Activated T-cell treated with anti-CD3 and anti-CD28 coated beads, Interleukin-2, amount 50 U/mL, for 1 hour (primary cell): ENCODE measurements around the gene PPP1R3G.
"Not testable (repeated sequence)": the region's sequence is repeated elsewhere in the genome, so short reads cannot be mapped to it uniquely, and the experiment has no call there.

Experiments
- DNase-seq: peaks from one replicate; pipeline ENCODE4 v3.0.0-alpha.2; 2020

Gene PPP1R3G

GRCh38 chr6:5096482-5096881, 11.3 kb downstream of the PPP1R3G start:
- DNase-seq, result no peak

GRCh38 chr6:5098501-5099270, 13.5 kb downstream of the PPP1R3G start:
- DNase-seq, result no peak

- DNase-seq, result no peak
These were observed 14.4 kb downstream of the PPP1R3G start for GRCh38 chr6:5099537-5099936.

GRCh38 chr6:5100806-5101205, 15.7 kb downstream of the PPP1R3G start:
- DNase-seq, result no peak

- no peak for DNase-seq
These were observed 17.3 kb downstream of the PPP1R3G start for GRCh38 chr6:5102267-5102970.

GRCh38 chr6:5103250-5103649, 18.1 kb downstream of the PPP1R3G start:
- DNase-seq, result no peak

GRCh38 chr6:5104667-5105066, 19.5 kb downstream of the PPP1R3G start:
- DNase-seq, result no peak

- DNase-seq, result no peak
These were observed 20.0 kb downstream of the PPP1R3G start for GRCh38 chr6:5105146-5105545.

GRCh38 chr6:5107341-5107740, 22.2 kb downstream of the PPP1R3G start:
- no peak for DNase-seq

- no peak for DNase-seq
These were observed 22.9 kb downstream of the PPP1R3G start for GRCh38 chr6:5108068-5108467.

- no peak for DNase-seq
These were observed 23.5 kb downstream of the PPP1R3G start for GRCh38 chr6:5108536-5109150.

- no peak for DNase-seq
These were observed 24.3 kb downstream of the PPP1R3G start for GRCh38 chr6:5109436-5109835.

- DNase-seq, result no peak
These were observed 25.1 kb downstream of the PPP1R3G start for GRCh38 chr6:5110246-5110645.

GRCh38 chr6:5111626-5112025, 26.5 kb downstream of the PPP1R3G start:
- no peak for DNase-seq

- DNase-seq, result no peak
These were observed 27.1 kb downstream of the PPP1R3G start for GRCh38 chr6:5112066-5112799.

- no peak for DNase-seq
These were observed 28.0 kb downstream of the PPP1R3G start for GRCh38 chr6:5113096-5113495.

- DNase-seq, result no peak
These were observed 30.0 kb downstream of the PPP1R3G start for GRCh38 chr6:5115168-5115567.

- no peak for DNase-seq
These were observed 31.3 kb downstream of the PPP1R3G start for GRCh38 chr6:5116243-5116991.

GRCh38 chr6:5119090-5119951, 34.2 kb downstream of the PPP1R3G start:
- no peak for DNase-seq

GRCh38 chr6:5120011-5120410, 34.9 kb downstream of the PPP1R3G start:
- DNase-seq, result no peak

GRCh38 chr6:5120543-5120942, 35.4 kb downstream of the PPP1R3G start:
- not testable (repeated sequence) for DNase-seq

GRCh38 chr6:5121479-5121878, 36.3 kb downstream of the PPP1R3G start:
- DNase-seq, result no peak
